Measurements from ENCODE around the gene CD74. TPM values are rescaled to one million over a fixed set of nuclear protein-coding genes. Genes with fewer than 3 reads are reported as not detected.

Gene CD74
- total RNA-seq, 1 donor from 2014 or later, result 3.3 TPM

- DNase-seq (ENCODE audit: low spot score in 2 of 2) (no peak), FAIRE-seq (no peak)
Observed at GRCh38 chr5:150374651-150375050, 38.1 kb downstream of the CD74 start.

GRCh38 chr5:150372639-150373038, 40.1 kb downstream of the CD74 start:
- FAIRE-seq (no peak), DNase-seq (ENCODE audit: low spot score in 2 of 2) (no peak)

- DNase-seq (ENCODE audit: low spot score in 2 of 2) (no peak), FAIRE-seq (no peak)
Observed at GRCh38 chr5:150368526-150368925, 44.2 kb downstream of the CD74 start.

DNA sequence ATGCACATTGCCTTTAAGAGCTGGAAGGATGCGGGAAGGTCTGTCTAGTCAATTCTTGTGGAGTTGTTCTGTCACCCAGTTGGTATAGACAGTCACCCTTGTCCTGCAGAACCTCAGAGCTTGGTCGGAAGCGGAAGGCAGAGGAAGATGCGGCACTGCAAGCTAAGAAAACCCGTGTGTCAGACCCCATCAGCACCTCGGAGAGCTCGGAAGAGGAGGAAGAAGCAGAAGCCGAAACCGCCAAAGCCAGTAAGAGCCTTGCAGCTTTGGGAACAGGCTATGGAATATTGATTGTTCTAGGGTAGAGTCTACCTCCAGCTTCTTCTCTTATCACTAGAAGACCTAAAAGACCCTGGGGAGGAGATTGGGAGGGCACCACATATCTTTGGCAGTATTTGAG, 48.7 kb downstream of the CD74 start:
- DNase-seq (ENCODE audit: low spot score in 2 of 2), result no peak
- FAIRE-seq, result no peak

- FAIRE-seq, result no peak
- DNase-seq (ENCODE audit: low spot score in 2 of 2), result no peak
Observed at GRCh38 chr5:150363185-150363584, 49.5 kb downstream of the CD74 start.

DNA sequence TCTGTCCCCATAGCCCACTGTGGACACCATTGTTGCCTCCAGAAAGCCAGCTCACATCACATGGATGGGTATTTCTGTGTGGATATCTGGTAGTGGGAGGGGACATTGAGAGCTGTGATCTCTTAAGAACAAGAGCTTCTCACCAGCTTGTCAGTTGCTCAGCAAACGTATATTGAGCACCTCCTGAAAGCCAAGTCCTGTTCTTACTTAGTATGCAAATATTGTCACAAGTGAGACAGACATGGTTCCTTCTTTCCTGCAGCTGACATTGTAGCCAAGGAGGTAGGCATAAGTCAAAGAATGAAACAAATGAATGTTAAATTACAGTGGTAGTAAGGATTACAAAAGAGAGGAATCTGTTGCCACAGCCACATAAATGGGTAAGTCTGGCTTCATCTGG, 51.4 kb downstream of the CD74 start:
- FAIRE-seq, result no peak
- no peak for DNase-seq (ENCODE audit: low spot score in 2 of 2)

- FAIRE-seq (no peak), DNase-seq (ENCODE audit: low spot score in 2 of 2) (no peak)
Observed at GRCh38 chr5:150358261-150359095, 54.2 kb downstream of the CD74 start.

DNA sequence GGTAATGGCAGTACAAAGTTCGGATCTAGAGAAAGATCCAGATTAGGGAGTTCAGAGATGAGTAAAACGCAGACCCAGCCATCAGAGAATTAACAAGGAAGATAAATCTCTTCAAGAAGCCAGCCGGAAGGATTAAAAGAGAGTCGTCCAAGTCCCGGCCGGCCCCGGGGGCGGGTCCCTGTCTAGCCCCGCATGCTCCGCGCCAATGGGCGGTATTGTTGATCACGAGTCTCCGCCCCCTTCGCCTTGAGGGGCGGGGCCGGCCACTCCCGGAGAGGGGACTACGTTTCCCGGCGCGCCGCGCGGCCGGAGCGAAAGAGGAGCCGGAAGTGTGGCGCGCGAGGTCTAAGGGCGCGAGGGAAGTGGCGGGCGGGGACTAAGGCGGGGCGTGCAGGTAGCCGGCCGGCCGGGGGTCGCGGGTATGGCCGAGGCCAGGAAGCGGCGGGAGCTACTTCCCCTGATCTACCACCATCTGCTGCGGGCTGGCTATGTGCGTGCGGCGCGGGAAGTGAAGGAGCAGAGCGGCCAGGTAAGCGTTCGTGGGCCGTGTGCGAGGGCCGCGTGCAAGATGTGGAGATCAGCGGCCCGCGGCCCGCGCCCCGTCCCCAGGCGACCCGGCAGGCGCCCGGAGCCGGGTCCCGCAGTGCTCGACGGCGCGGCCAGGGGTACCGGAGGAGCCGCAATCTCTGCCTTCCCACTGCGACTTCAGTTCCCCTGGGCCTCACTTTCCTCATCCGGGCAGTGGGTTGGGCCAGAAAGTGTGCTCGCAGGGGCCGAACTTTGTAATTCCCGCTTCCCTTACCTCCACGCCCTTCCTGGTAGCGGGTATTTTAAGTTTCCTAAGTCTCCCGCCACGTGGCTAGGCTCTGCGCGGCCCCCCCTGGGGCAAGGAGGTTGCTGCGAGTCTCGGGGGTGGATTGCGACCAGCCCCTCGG, 55.1 kb downstream of the CD74 start, which contains the start of gene TCOF1:
Gene TCOF1, plus strand, starts transcription at position 372 of the 935 bp plus-strand sequence. Its CDS starts 50 bp downstream, at position 422.
- DNase-seq (ENCODE audit: low spot score in 2 of 2) (peak; percentile 91 to 96), FAIRE-seq (peak; percentile 48)

- DNase-seq (ENCODE audit: low spot score in 2 of 2) (no peak), FAIRE-seq (no peak)
Observed at GRCh38 chr5:150356575-150357294, 56.0 kb downstream of the CD74 start.

DNA sequence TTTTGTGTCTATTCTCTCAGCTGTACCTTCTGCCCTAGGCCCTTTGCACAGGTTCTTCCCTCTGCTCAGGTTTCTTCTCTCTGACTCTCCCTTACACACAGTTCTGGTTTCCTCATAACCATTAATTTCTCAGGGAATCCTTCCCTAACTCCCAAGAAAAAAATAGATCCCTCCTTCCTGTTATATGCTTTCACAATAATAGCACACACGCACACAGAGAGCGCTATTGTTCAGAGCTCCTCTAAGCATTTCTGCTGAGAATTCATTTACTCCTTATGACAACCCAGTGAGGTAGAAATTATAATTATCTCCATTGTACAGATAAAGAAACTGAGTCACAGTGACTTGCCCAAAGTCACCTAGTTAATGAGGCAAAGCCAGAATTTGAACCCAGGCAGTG, 56.9 kb downstream of the CD74 start:
- FAIRE-seq (no peak), DNase-seq (ENCODE audit: low spot score in 2 of 2) (no peak)

DNA sequence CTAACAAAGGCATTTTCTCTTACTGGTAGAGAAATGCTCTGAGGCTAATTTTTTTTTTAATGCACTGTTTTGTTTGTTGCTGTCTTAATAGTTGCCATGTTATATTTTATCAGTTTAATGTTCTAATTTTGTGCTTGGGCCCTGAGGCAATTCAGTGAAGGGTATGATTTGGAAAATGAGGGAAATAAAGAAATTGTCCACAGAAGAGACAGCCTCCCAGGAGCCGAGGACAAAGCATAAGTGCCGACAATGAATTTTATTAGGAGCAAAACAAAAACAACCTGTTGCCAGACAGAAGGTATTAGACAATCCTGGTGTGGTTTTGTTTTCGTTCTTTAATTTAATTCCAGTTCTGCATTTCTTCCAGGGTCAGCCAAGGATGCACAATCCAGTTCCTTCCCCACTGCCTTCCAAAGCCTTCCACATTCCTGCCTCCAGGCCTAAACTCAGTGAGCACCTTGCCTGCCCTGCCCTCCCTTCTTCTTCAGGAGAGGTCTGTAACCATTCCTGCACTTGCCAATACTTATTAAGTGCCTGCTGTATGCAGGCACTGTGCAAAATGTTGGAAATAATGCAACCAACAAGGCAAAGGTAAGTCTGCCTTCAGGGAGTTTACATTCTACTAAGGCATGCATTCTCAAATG, 59.6 kb downstream of the CD74 start:
- DNase-seq (ENCODE audit: low spot score in 2 of 2) (no peak), FAIRE-seq (no peak)

DNA sequence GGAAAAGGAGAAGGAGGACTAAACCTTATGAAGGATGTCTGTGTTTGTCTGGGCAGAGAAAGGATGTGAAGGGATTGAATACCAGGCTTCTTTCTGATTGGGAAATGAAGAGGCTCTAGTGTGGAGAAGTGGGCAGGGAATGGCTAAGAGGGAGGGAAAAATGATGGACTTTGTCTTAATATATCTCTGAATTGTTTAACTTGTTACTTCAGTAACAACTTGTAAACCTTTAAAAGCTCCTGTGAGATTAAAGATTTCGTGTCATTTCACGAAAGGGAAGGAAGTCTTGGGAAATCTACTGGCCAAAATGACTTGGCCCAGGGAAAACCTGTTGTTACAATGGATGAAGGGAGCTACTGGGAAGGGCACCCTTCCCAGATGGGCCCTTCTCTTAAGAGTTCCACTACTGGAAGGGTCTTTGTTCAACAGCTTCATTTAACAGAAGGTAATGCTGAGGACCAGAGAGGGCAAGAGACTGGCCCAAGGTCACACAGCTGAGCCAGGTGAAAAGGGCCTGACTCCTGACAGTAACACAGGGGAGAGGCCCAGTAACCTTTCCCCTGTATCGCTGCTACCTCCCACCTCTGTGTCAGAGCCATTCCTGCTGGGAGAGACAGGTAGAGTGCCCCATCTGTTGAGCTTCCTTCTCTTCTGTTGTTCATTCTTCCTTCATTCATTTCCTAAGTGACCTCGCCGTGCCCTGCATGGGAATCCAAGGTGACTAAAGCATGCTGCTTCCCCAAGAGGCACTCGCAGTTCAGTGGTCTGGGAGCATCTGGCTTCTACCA, 60.3 kb downstream of the CD74 start:
- DNase-seq (ENCODE audit: low spot score in 2 of 2) (no peak), FAIRE-seq (no peak)

Other genes with a start within 250 kb of the CD74 start
- not detected for gene CDX1, start 246.1 kb downstream of the CD74 start, total RNA-seq
- 2.9 TPM for gene SLC6A7, start 222.8 kb downstream of the CD74 start, total RNA-seq
- gene CAMK2A, start 123.1 kb downstream of the CD74 start, total RNA-seq, result 16.7 TPM
- 0.41 TPM for gene ARSI, start 110.0 kb downstream of the CD74 start, total RNA-seq
- gene TCOF1, start 55.2 kb downstream of the CD74 start, total RNA-seq, result 9.4 TPM
- gene RPS14, start 36.8 kb upstream of the CD74 start, total RNA-seq, result 3,224 TPM
- gene NDST1, start 95.2 kb upstream of the CD74 start, total RNA-seq, result 16.3 TPM
- gene SYNPO, start 227.8 kb upstream of the CD74 start, total RNA-seq, result 3.7 TPM
- 3.7 TPM for gene MYOZ3, start 248.3 kb upstream of the CD74 start, total RNA-seq